HepG2 (cell line): ENCODE measurements around the gene SPG7. TPM values are rescaled to one million over a fixed set of nuclear protein-coding genes. Genes with fewer than 3 reads are reported as not detected.

ENCODE experiments used
- AGO2 ChIP-seq: fragments of 200-400 bp; formaldehyde crosslinking; optimal IDR thresholded peaks from 2 replicates; pipeline ENCODE3; 2017; ENCODE audit warnings: mild to moderate bottlenecking, low read depth, low read length, moderate library complexity
- ARHGAP35 ChIP-seq: sonication (generic); formaldehyde crosslinking; IDR thresholded peaks from 2 replicates; pipeline ENCODE4 v1.9.0; 2022; ENCODE audit warnings: mild to moderate bottlenecking, inconsistent platforms, moderate library complexity, missing genetic modification reagents, borderline replicate concordance
- CHD4 ChIP-seq: fragments of 200-600 bp; sonication (generic); IDR thresholded peaks from 2 replicates; pipeline ENCODE4 v1.7.0; 2017; ENCODE audit warnings: mild to moderate bottlenecking, low read length, borderline replicate concordance
- MAFF ChIP-seq: IDR thresholded peaks from 2 replicates; pipeline ENCODE4 v1.6.1; 2011; ENCODE audit warnings: low read depth, low read length, improper control_type of control experiment
- NFKB2 ChIP-seq: sonication (generic); formaldehyde crosslinking; IDR thresholded peaks from 2 replicates; pipeline ENCODE4 v1.4.0; 2020; ENCODE audit warnings: missing genetic modification reagents, borderline replicate concordance
- NR3C1 ChIP-seq: sonication (generic); formaldehyde crosslinking; IDR thresholded peaks from 2 replicates; pipeline ENCODE4 v1.4.0; 2020; ENCODE audit warnings: missing genetic modification reagents
- RAD51 ChIP-seq: fragments of 450-650 bp; IDR thresholded peaks from 2 replicates; pipeline ENCODE4 v1.6.1; 2016; ENCODE audit warnings: borderline replicate concordance
- SMAD1 ChIP-seq: sonication (generic); formaldehyde crosslinking; IDR thresholded peaks from 2 replicates; pipeline ENCODE4 v1.4.0; 2020; ENCODE audit warnings: missing genetic modification reagents, low read depth, mild to moderate bottlenecking, borderline replicate concordance
- SMARCE1 ChIP-seq: fragments of 450-650 bp; IDR thresholded peaks from 2 replicates; pipeline ENCODE4 v1.6.1; 2017; ENCODE audit warnings: borderline replicate concordance
- SRSF1 ChIP-seq: fragments of 200-400 bp; formaldehyde crosslinking; optimal IDR thresholded peaks from 2 replicates; pipeline ENCODE3; 2017; ENCODE audit warnings: mild to moderate bottlenecking, low read depth, low read length, moderate library complexity
- ZC3H13 ChIP-seq: sonication (generic); formaldehyde crosslinking; IDR thresholded peaks from 2 replicates; pipeline ENCODE4 v1.8.1; 2023; ENCODE audit warnings: mild to moderate bottlenecking, missing genetic modification reagents, moderate library complexity
- ZNF234 ChIP-seq: sonication (generic); formaldehyde crosslinking; conservative IDR thresholded peaks from 2 replicates; pipeline ENCODE4 v1.5.1; 2020; ENCODE audit warnings: mild to moderate bottlenecking, missing genetic modification reagents
- ZNF24 ChIP-seq: fragments of 450-650 bp; IDR thresholded peaks from 2 replicates; pipeline ENCODE4 v1.6.1; 2017; ENCODE audit warnings: antibody characterized with exemption, mild to moderate bottlenecking
- ZNF354B ChIP-seq: sonication (generic); formaldehyde crosslinking; IDR thresholded peaks from 2 replicates; pipeline ENCODE4 v1.8.0; 2022; ENCODE audit warnings: mild to moderate bottlenecking, missing genetic modification reagents
- ZNF567 ChIP-seq: sonication (generic); formaldehyde crosslinking; IDR thresholded peaks from 2 replicates; pipeline ENCODE4 v1.8.1; 2023; ENCODE audit warnings: mild to moderate bottlenecking, missing genetic modification reagents, borderline replicate concordance
- polyA plus RNA-seq, 8 experiments: library from polyadenylated mRNA; depleted of rRNA in 3 of 8; stranded (reverse) in 7 of 8; unstranded in 1 of 8; fragments of >200 nt; fragmentation: Illumina TruSeq in 4 of 8; extraction: Trizol in 4 of 8; gene quantifications; 2 replicates each; pipeline versions ENCODE4 v1.2.1 to v1.2.3, GENCODE V29; 2011 to 2016; ENCODE audit warnings: low read depth in 4 of 8, missing spikeins in 1 of 8, mixed read lengths in 1 of 8; ENCODE audit not compliant: insufficient read depth in 1 of 8
- total RNA-seq, 5 experiments: library from RNA; depleted of rRNA; stranded (reverse); fragments of >200 nt; fragmentation: Illumina TruSeq; extraction: Trizol; gene quantifications; 2 replicates each; pipeline ENCODE4 v1.2.3, GENCODE V29; 2016; ENCODE audit warnings: low read depth in 1 of 5
- TF ChIP-seq, protein P1 (sequence below): sonication (generic); formaldehyde crosslinking; IDR thresholded peaks from 2 replicates; pipeline ENCODE4 v1.8.1; 2022; ENCODE audit warnings: low read depth, mild to moderate bottlenecking, missing genetic modification reagents
- TF ChIP-seq, protein P2 (sequence below): sonication (generic); formaldehyde crosslinking; IDR thresholded peaks from 2 replicates; pipeline ENCODE4 v1.4.0; 2020; ENCODE audit warnings: mild to moderate bottlenecking, missing genetic modification reagents
- TF ChIP-seq, protein P3 (sequence below): sonication (generic); formaldehyde crosslinking; IDR thresholded peaks from 2 replicates; pipeline ENCODE4 v1.4.0; 2020; ENCODE audit warnings: missing genetic modification reagents

Gene SPG7
- total and polyA plus RNA-seq, 2 of the 13 experiments (the other 11 are each of a cell fraction or from before 2014, with no cell fraction given): 66.0 to 136 TPM

DNA sequence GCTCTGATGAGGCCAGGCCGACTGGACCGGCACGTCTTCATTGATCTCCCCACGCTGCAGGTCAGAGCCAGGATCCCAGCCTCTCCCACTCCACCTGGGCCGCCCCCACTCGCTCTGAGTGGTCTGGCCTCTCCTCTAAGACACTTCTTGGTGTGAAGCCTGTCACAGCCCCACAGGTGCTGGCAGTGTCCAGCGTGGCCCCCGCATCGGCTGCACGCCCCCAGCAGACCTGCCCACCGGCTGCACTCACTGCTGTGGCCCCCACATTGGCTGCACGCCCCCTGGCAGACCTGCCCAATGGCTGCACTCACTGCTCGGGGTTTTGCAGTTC, 36.5 kb downstream of the SPG7 start (continued):
- TF ChIP-seq, protein P1, sequence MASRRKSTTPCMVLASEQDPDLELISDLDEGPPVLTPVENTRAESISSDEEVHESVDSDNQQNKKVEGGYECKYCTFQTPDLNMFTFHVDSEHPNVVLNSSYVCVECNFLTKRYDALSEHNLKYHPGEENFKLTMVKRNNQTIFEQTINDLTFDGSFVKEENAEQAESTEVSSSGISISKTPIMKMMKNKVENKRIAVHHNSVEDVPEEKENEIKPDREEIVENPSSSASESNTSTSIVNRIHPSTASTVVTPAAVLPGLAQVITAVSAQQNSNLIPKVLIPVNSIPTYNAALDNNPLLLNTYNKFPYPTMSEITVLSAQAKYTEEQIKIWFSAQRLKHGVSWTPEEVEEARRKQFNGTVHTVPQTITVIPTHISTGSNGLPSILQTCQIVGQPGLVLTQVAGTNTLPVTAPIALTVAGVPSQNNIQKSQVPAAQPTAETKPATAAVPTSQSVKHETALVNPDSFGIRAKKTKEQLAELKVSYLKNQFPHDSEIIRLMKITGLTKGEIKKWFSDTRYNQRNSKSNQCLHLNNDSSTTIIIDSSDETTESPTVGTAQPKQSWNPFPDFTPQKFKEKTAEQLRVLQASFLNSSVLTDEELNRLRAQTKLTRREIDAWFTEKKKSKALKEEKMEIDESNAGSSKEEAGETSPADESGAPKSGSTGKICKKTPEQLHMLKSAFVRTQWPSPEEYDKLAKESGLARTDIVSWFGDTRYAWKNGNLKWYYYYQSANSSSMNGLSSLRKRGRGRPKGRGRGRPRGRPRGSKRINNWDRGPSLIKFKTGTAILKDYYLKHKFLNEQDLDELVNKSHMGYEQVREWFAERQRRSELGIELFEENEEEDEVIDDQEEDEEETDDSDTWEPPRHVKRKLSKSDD (CRISPR knock-in tag): peak; percentile 50; the same call in 1 of the 2 replicates
- no peak for TF ChIP-seq ARHGAP35 (CRISPR knock-in tag)
- TF ChIP-seq CHD4: no peak
- peak; percentile 40 for TF ChIP-seq SRSF1
- no peak for TF ChIP-seq ZNF234 (CRISPR knock-in tag)
- no peak for TF ChIP-seq SMARCE1
- TF ChIP-seq, protein P2, sequence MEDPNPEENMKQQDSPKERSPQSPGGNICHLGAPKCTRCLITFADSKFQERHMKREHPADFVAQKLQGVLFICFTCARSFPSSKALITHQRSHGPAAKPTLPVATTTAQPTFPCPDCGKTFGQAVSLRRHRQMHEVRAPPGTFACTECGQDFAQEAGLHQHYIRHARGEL: no peak
- 0 out of 2 replicates have a peak, but pooled peaks have one; percentile 37 for TF ChIP-seq SMAD1 (CRISPR knock-in tag)
- TF ChIP-seq ZC3H13 (CRISPR knock-in tag): no peak
- no peak for TF ChIP-seq ZNF567 (CRISPR knock-in tag)
- no peak for TF ChIP-seq NR3C1 (CRISPR knock-in tag)
- TF ChIP-seq AGO2: peak; percentile 85
- no peak for TF ChIP-seq MAFF
- TF ChIP-seq, protein P3, sequence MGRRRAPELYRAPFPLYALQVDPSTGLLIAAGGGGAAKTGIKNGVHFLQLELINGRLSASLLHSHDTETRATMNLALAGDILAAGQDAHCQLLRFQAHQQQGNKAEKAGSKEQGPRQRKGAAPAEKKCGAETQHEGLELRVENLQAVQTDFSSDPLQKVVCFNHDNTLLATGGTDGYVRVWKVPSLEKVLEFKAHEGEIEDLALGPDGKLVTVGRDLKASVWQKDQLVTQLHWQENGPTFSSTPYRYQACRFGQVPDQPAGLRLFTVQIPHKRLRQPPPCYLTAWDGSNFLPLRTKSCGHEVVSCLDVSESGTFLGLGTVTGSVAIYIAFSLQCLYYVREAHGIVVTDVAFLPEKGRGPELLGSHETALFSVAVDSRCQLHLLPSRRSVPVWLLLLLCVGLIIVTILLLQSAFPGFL (CRISPR knock-in tag): no peak
- TF ChIP-seq ZNF354B (CRISPR knock-in tag): no peak
- peak; percentile 28; the same call in 1 of the 2 replicates for TF ChIP-seq NFKB2
- TF ChIP-seq ZNF24: no peak
- TF ChIP-seq RAD51: no peak
